H1 (cell line): ENCODE data around the gene ZBTB45. TPM values are rescaled to one million over a fixed set of nuclear protein-coding genes. Genes with fewer than 3 reads are reported as not detected.

ENCODE experiments used
- ATF2 ChIP-seq: IDR thresholded peaks from 2 replicates; pipeline ENCODE4 v1.6.1; 2012; ENCODE audit warnings: low read length, inconsistent platforms
- CHD7 ChIP-seq: fragments of 300-600 bp; sonication (generic); IDR thresholded peaks from 2 replicates; pipeline ENCODE4 v1.7.1; 2012; ENCODE audit warnings: low read length, moderate library complexity, mild to moderate bottlenecking, inconsistent platforms; ENCODE audit not compliant: insufficient replicate concordance
- CTCF ChIP-seq, 3 experiments: IDR thresholded peaks; 1 replicate in 2 of 3; 2 replicates in 1 of 3; pipeline versions ENCODE4 v1.5.1 to v1.6.1; 2011; ENCODE audit warnings: low read length in 3 of 3, mild to moderate bottlenecking in 3 of 3, inconsistent platforms in 2 of 3, low read depth in 1 of 3, moderate library complexity in 1 of 3; ENCODE audit not compliant: insufficient read depth in 1 of 3; ENCODE audit errors: control extremely low read depth in 1 of 3
- PHF8 ChIP-seq: fragments of 200-600 bp; sonication (generic); conservative IDR thresholded peaks from 2 replicates; pipeline ENCODE4 v1.7.1; 2012; ENCODE audit warnings: low read depth, mild to moderate bottlenecking, inconsistent platforms, low read length, moderate library complexity
- TBP ChIP-seq: IDR thresholded peaks from 2 replicates; pipeline ENCODE4 v1.6.1; 2011; ENCODE audit warnings: low read depth, low read length, improper control_type of control experiment
- polyA plus RNA-seq, 7 experiments: library from polyadenylated mRNA; depleted of rRNA in 3 of 7; stranded (reverse) in 5 of 7; unstranded in 2 of 7; fragments of >200 nt in 5 of 7; fragments of 200-250 nt in 2 of 7; gene quantifications; 1 replicate in 5 of 7; 2 replicates in 1 of 7; 4 replicates in 1 of 7; pipeline versions ENCODE4 v1.2.1 to v1.2.3, GENCODE V29; 2011 to 2013; ENCODE audit warnings: missing spikeins in 2 of 7, mixed read lengths in 2 of 7
- total RNA-seq: library from RNA; stranded (reverse); fragmentation: NEBNext Ultra II Directional; extraction: Animal tissue kit (Norgen Biotek cat#: 25700); gene quantifications from 2 replicates; pipeline ENCODE4 v1.2.1, GENCODE V29; 2021

Gene ZBTB45
- total and polyA plus RNA-seq, 2 of the 8 experiments (the other 6 are each of a cell fraction or from before 2014, with no cell fraction given), result 16.9 to 17.2 TPM

- TF ChIP-seq CHD7, result no peak
- TF ChIP-seq ATF2, result no peak
- TF ChIP-seq CTCF (IDR thresholded peaks at IDR 0.05; ENCODE audit: control extremely low read depth in 1 of 3, insufficient read depth in 1 of 3, low read depth in 1 of 3, low read length in 3 of 3), result no peak
- TF ChIP-seq TBP, result no peak
- no peak for TF ChIP-seq PHF8
Measured at GRCh38 chr19:58510084-58510862, 9.3 kb downstream of the ZBTB45 start (continued).
